Esophagus muscularis mucosa (tissue), 4 donors: ENCODE measurements around the gene PHACTR3.

Experiments used
- EP300 ChIP-seq: sonication (generic); formaldehyde crosslinking; IDR thresholded peaks from one replicate; pipeline ENCODE4 v1.6.1; 2017; ENCODE audit warnings: antibody characterized with exemption
- POLR2A ChIP-seq: fragments of 450-650 bp; IDR thresholded peaks from one replicate; pipeline ENCODE4 v1.6.1; 2017; ENCODE audit warnings: antibody characterized with exemption, moderate library complexity, mild to moderate bottlenecking, low read depth
- POLR2AphosphoS5 ChIP-seq, 2 donors: sonication (generic); formaldehyde crosslinking; IDR thresholded peaks; one replicate each; pipeline ENCODE4 v1.6.1; 2017; ENCODE audit warnings: antibody characterized with exemption in 2 of 2
- TF ChIP-seq, protein P1 (sequence below), 3 experiments: fragments of 200-600 bp in 2 of 3; fragments of 450-650 bp in 1 of 3; sonication (generic) in 2 of 3; IDR thresholded peaks; one replicate each; pipeline ENCODE4 v1.5.1; 2017 to 2019; ENCODE audit warnings: antibody characterized with exemption in 3 of 3, mild to moderate bottlenecking in 2 of 3, moderate library complexity in 1 of 3

DNA sequence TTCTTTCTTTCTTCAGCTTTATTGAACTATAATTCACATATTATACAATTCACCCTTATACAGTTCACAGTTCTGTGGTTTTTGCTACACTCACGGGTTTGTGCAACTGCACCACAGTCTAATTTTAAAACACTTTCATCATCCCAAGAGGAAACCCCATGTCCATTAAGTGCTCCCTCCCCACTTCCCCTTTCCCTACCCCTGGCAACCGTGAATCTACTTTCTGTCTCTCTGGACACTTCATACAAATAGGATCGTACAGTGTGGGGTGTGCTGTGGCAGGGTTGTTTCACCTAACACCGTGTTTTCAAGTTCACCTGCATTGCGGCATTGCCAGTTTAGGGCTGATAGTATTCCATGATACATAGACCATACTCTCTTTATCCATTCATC, 118.8 kb downstream of the PHACTR3 start:
- TF ChIP-seq, protein P1, sequence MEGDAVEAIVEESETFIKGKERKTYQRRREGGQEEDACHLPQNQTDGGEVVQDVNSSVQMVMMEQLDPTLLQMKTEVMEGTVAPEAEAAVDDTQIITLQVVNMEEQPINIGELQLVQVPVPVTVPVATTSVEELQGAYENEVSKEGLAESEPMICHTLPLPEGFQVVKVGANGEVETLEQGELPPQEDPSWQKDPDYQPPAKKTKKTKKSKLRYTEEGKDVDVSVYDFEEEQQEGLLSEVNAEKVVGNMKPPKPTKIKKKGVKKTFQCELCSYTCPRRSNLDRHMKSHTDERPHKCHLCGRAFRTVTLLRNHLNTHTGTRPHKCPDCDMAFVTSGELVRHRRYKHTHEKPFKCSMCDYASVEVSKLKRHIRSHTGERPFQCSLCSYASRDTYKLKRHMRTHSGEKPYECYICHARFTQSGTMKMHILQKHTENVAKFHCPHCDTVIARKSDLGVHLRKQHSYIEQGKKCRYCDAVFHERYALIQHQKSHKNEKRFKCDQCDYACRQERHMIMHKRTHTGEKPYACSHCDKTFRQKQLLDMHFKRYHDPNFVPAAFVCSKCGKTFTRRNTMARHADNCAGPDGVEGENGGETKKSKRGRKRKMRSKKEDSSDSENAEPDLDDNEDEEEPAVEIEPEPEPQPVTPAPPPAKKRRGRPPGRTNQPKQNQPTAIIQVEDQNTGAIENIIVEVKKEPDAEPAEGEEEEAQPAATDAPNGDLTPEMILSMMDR (IDR thresholded peaks at IDR 0.05) = no peak
- no peak for TF ChIP-seq POLR2A
- no peak for TF ChIP-seq POLR2AphosphoS5 (IDR thresholded peaks at IDR 0.05)
- TF ChIP-seq EP300 = no peak
